OCI-LY7 (cell line): ENCODE measurements around the gene GLS.

Experiments
- EZH2phosphoT487 ChIP-seq: fragments of 200-600 bp; sonication (generic); IDR thresholded peaks from 2 replicates; pipeline ENCODE4 v1.6.1; 2018; ENCODE audit warnings: low read depth, borderline replicate concordance, mild to moderate bottlenecking, mixed run types, antibody characterized with exemption, low read length, moderate library complexity, mixed read lengths
- TF ChIP-seq, protein P1 (sequence below): fragments of 200-600 bp; sonication (generic); conservative IDR thresholded peaks from 2 replicates; pipeline ENCODE4 v1.5.1; 2014; ENCODE audit warnings: mild to moderate bottlenecking, antibody characterized with exemption, low read length, moderate library complexity, mixed read lengths

DNA sequence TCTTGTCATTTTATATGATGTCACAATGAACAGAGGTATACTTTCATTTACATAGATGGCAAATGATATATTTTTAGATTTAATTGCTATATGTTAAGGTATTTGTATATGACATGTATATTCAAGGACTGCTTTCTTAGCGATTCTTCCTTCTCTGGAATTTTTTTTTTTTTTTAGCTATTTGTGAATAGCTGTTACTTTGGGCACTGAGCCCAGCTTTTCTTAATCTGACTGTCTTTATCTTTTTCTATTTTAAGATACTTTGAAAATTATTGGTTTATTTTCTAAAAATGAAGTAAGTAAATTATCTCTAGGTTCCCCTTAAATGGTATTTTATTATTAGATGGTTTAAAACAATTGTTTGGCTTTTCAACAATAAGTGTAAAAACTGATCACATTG, 4.0 kb upstream of the GLS start:
- TF ChIP-seq EZH2phosphoT487: no peak
- TF ChIP-seq, protein P1, sequence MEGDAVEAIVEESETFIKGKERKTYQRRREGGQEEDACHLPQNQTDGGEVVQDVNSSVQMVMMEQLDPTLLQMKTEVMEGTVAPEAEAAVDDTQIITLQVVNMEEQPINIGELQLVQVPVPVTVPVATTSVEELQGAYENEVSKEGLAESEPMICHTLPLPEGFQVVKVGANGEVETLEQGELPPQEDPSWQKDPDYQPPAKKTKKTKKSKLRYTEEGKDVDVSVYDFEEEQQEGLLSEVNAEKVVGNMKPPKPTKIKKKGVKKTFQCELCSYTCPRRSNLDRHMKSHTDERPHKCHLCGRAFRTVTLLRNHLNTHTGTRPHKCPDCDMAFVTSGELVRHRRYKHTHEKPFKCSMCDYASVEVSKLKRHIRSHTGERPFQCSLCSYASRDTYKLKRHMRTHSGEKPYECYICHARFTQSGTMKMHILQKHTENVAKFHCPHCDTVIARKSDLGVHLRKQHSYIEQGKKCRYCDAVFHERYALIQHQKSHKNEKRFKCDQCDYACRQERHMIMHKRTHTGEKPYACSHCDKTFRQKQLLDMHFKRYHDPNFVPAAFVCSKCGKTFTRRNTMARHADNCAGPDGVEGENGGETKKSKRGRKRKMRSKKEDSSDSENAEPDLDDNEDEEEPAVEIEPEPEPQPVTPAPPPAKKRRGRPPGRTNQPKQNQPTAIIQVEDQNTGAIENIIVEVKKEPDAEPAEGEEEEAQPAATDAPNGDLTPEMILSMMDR: no peak
